Right cardiac atrium (tissue), 5 donors: ENCODE data around the gene ADAMTSL1. TPM values are rescaled to one million over a fixed set of nuclear protein-coding genes. Genes with fewer than 3 reads are reported as not detected.
A peak's percentile ranks its signal among the peaks of the same experiment; 100 is the strongest.

Experiments used
- ATAC-seq, 2 donors: fragments of 200-7000 bp; cut with Tn5 transposase; one replicate each; pipeline versions ENCODE4 v1.8.0 to v1.9.1; 2020; ENCODE audit warnings: moderate library complexity in 2 of 2, mild to moderate bottlenecking in 1 of 2
- DNase-seq, 3 donors: peaks; one replicate each; pipeline ENCODE4 v3.0.0-alpha.2; 2020
- H3K27ac ChIP-seq: one replicate; pipeline ENCODE4 v1.5.1; 2013; ENCODE audit warnings: mild to moderate bottlenecking, low read length, control low read depth, moderate library complexity
- H3K27me3 ChIP-seq: one replicate; pipeline ENCODE4 v1.6.1; 2013; ENCODE audit not compliant: control insufficient read depth, insufficient read depth
- H3K4me1 ChIP-seq: one replicate; pipeline ENCODE4 v1.6.1; 2013; ENCODE audit warnings: low read length; ENCODE audit not compliant: control insufficient read depth, insufficient read depth
- H3K4me3 ChIP-seq: one replicate; pipeline ENCODE4 v1.5.1; 2013; ENCODE audit warnings: low read length, control low read depth
- H3K9me3 ChIP-seq: one replicate; pipeline ENCODE4 v1.6.1; 2013; ENCODE audit warnings: low read length; ENCODE audit not compliant: control insufficient read depth
- WGBS: extraction: QIAGEN DNeasy Blood & Tissue Kit; methylation state at CpG from one replicate; pipeline ENCODE4 v1.1.7; 2013; 5-methylcytosine and 5-hydroxymethylcytosine counted together
- intact Hi-C, 4 donors: fragments of 100-400 bp; cut with DNase I; formaldehyde crosslinking; loops; one replicate each; pipeline versions ENCODE4 v1.11.0 to v1.14.0; 2022 to 2023
- polyA plus RNA-seq: library from polyadenylated mRNA; stranded (reverse); fragments of 200-250 nt; gene quantifications from one replicate; pipeline ENCODE4 v1.2.3, GENCODE V29; 2013
- total RNA-seq, 4 donors: library from RNA; stranded (reverse); fragmentation: NEBNext Ultra II Directional; extraction: Animal tissue kit (Norgen Biotek cat#: 25700); gene quantifications; one replicate each; pipeline ENCODE4 v1.2.1, GENCODE V29; 2021
- donor health status: healthy with polysubstance abuse.
- donor health status: DM: no; HTN: yes; CAD: no.
- donor health status: DM: no; HTN: no; CAD: no.
- donor health status: DM: no; HTN: yes; CAD: no; lungs with severe emphysema.
- donor health status: DM: yes; HTN: yes; CAD: no.

ADAMTSL1 gene
- total and polyA plus RNA-seq, 5 donors, result 1.2 to 5.0 (median 3.0) TPM

DNA sequence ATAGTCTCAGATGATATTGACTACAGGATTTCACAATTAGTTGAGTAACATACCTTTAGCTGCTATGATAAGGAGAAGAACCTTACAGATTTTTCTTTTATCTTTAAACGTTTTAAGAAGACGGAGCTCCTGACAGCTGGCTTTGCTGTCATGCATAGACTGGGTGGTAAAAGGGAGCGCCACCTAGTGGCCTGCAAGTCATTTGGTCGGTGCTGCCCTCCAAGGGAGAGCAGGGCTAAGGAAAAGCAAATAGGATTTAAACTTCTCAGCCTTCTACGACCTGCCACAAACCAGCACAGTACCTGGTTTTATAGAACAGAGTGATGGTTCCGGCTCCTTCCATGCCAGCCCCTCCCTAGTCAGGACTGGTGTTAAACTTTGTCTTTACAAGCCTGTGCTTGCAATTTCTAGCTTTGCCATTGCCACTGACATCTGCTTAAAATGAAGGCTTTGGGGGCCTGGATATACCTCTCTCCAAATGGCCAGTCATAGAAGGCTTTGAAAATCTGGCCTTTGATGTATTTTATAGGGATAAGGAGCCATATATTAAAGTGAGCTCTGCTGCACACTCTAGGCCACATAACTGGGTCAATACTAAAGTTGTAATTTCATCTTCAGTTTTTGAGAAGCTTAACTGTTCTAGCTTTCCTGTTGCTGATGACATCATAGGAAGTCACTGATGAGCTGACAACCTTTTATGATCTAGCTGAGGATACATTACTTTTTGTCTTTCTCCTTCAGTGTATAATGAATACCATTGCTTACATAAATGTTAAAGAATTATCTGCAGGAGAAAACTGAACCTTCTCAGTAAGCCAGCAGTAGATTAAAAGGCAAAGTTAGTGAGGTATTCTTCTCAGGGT is 31.1 kb upstream of the ADAMTSL1 start:
- H3K4me1 ChIP-seq, result peaks cover 1% of the 10 kb centered on the region
- DNase-seq (peak; percentile 71 to 83 (median 83)), ATAC-seq (peak; percentile 74 to 85)
- H3K27ac ChIP-seq, result no peak overlapping the region
- 12% methylated on average over 6 of the region's 6 CpGs for WGBS
- no peaks in the 10 kb centered on the region for H3K9me3 ChIP-seq
- no peaks in the 10 kb centered on the region for H3K27me3 ChIP-seq
- intact Hi-C loops, result loop anchor here in 3 of 4 donors (5.0 to 10.0 kb wide), 3 partner anchors 186 to 582 kb away; no protein-coding TSS in a partner anchor
- H3K4me3 ChIP-seq, result no peak overlapping the region

DNA sequence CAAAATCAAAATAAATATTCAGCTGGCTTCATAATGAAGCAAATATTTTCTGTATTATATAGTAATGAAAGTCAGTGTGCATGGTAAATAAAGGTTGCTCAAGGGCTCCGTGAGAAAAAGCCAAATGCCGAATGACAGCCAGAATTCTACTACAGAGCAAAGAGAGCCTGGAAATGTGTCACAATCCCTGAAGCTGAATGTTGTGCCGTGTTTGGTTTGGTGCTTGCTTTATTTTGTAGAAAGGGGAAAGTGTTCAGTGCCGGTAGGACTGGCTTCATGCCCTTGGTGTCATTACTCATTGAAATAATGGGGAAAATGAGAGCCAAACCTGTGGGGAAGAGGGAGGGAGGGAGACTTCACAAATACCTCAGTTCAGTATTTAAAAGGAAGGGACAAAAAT is 26.8 kb upstream of the ADAMTSL1 start:
- peak; percentile 50 to 71 for ATAC-seq
- DNase-seq, result peak in 2 of 3 donors; percentile 18 to 20
- peak overlapping the region; percentile 37 for H3K27ac ChIP-seq

DNA sequence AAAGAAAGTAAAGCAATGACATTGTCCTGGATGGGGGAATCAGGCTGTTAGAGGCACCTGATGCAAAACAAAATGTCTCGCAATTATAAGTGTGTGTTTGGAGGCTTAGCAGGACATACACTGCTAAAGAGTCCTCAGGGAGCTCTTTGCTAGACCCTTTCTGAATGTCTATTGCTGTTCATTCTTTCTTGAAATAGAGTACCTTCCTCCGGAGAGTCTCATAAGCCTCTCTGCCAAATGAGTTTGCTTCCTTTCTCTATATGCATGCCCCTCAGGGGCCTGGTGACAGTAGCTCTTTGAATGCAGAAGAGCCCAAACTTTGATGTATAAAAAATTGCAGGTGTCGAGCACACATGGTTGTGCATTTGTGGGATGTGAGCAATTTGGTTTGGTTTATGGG is 26.4 kb upstream of the ADAMTSL1 start:
- H3K4me3 ChIP-seq, result no peak overlapping the region
- ATAC-seq (no peak), DNase-seq (no peak)
- H3K27me3 ChIP-seq, result no peaks in the 10 kb centered on the region
- no peaks in the 10 kb centered on the region for H3K9me3 ChIP-seq
- no peak overlapping the region for H3K27ac ChIP-seq
- 75% methylated on average over 3 of the region's 3 CpGs for WGBS
- H3K4me1 ChIP-seq, result peaks cover 1% of the 10 kb centered on the region
- intact Hi-C loops, result loop anchor here in 3 of 4 donors (10.0 kb wide), 2 partner anchors 193 to 577 kb away; no protein-coding TSS in a partner anchor

More for the DNA sequence above, 26.8 kb upstream of the ADAMTSL1 start:
- intact Hi-C loops, result loop anchor here in 3 of 4 donors (10.0 kb wide), 2 partner anchors 192 to 578 kb away; no protein-coding TSS in a partner anchor
- H3K27me3 ChIP-seq, result no peaks in the 10 kb centered on the region
- peaks cover 1% of the 10 kb centered on the region for H3K4me1 ChIP-seq
- WGBS, result 48% methylated on average over 4 of the region's 4 CpGs
- H3K4me3 ChIP-seq, result no peak overlapping the region
- H3K9me3 ChIP-seq, result no peaks in the 10 kb centered on the region

DNA sequence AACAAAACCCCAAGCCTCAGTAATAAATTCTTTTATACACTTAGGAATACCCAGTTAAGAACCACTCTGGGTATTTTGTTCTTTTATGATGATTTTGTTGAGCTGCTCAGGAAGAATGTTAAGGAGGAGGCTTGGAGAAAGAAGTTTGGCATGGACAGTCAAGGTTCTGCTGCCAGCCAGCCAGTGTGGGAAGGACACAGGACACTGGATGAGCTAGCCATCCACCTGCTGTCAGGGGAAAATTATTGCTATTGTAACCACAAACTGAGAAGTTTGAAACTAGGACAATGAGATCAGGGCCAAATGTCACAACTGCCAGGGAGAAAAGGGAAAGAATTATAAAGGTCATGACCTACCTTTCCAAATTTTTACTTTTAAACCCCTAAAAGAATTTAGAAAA is 25.9 kb upstream of the ADAMTSL1 start:
- intact Hi-C loops, result loop anchor here in 3 of 4 donors (10.0 kb wide), 2 partner anchors 193 to 577 kb away; no protein-coding TSS in a partner anchor
- peaks cover 1% of the 10 kb centered on the region for H3K4me1 ChIP-seq
- H3K9me3 ChIP-seq, result no peaks in the 10 kb centered on the region
- H3K27ac ChIP-seq, result no peak overlapping the region
- H3K4me3 ChIP-seq, result no peak overlapping the region
- H3K27me3 ChIP-seq, result no peaks in the 10 kb centered on the region
- DNase-seq, result no peak
- no peak for ATAC-seq

DNA sequence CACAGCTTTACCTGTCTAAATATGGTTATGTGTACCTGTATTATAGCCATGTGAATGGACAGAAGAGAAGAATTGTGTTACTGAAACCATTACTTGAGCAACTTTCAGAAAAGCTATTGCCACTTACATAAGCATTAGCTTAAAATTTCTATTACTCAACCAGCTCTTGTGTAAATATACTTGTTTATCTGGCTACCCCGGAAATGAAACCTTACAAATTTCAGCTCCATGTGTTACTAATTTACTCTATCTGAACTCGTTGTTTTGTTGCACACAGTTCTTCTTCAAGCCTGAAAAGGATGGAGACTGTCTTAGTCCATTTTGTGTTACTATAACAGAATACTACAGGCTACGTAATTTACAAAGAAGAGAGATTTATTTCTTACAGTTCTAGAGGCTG is 22.5 kb upstream of the ADAMTSL1 start:
- Histone ChIP-seq H3K27me3 (no peaks in the 10 kb centered on the region), H3K9me3 (no peaks in the 10 kb centered on the region), H3K4me1 (peaks cover 1% of the 10 kb centered on the region), H3K27ac (no peak overlapping the region), H3K4me3 (no peak overlapping the region)
- 67% methylated on average over 3 of the region's 3 CpGs for WGBS
- intact Hi-C loops, result no loop called here
- no peak for ATAC-seq
- no peak for DNase-seq

DNA sequence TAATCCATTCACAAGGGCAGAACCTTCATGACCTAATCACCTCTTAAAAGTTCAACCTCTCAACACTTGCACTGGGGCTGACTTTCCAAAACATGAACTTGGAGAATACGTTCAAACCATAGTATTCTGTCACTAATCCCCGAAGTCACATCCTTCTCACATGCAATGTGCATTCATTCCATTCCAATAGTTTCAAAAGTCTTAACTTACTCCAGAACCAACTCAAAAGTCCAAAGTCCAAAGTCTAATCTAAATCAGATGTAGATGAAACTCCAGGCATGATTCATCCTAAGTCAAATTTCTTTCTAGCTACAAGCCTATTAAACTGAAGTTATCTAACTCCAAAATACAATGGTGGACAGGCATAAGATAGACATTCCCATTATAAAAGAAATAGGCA is 21.7 kb upstream of the ADAMTSL1 start:
- Histone ChIP-seq H3K27me3 (no peaks in the 10 kb centered on the region), H3K27ac (no peak overlapping the region), H3K4me3 (no peak overlapping the region), H3K9me3 (no peaks in the 10 kb centered on the region), H3K4me1 (no peaks in the 10 kb centered on the region)
- intact Hi-C loops, result no loop called here
- DNase-seq (no peak), ATAC-seq (no peak)
- WGBS, result 96% methylated on average over 2 of the region's 2 CpGs

DNA sequence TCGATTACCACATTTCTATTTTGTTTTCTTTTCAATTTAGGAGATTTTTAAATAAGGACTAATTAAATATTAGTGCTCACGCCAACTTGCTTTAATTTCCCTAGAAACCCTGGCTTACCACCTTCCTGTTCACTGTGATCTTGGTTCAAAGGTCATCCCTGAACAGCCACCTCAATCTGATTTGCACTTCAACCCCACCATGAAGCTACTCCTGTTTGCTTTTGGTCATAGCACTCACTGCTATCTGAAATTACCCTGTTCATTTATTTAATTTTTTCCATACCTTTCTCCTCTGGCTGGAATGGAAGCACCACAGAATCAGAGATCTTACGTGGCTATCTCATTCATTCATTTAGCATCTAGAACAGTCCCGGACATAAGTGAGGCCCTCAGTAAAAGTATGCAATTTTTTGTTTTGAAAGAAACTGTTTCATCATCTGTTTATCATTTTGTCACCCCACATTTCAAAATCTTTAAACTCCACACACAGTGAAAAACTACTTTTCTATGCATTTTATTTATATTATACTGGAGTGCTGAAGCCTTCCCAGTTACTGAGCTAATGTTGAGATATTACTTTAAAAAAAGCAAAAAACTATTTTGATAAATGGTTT is 17.2 kb upstream of the ADAMTSL1 start:
- no peaks in the 10 kb centered on the region for H3K27me3 ChIP-seq
- WGBS, result 94% methylated on average over 4 of the region's 4 CpGs
- ATAC-seq (no peak), DNase-seq (no peak)
- intact Hi-C loops, result no loop called here
- no peak overlapping the region for H3K4me3 ChIP-seq
- H3K4me1 ChIP-seq, result no peaks in the 10 kb centered on the region
- no peaks in the 10 kb centered on the region for H3K9me3 ChIP-seq
- H3K27ac ChIP-seq, result no peak overlapping the region

DNA sequence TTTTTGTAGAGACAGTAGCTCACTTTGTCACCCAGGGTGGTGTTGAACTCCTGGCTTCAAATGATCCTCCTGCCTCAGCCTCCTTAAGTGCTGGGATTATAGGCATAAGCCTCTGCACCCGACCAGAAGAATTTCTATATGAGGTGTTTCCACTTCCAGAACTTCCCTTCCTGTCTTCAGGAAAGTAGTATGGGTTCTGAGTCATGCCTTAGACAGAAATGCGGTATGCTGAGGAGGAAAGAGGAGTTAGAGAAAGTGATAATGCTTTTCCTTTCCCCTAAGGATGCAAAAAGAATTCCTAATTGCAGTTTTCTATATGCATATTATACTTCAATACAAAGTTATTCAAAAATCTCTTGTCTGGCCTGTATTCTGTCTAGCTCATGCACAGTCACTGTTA is 16.4 kb upstream of the ADAMTSL1 start:
- intact Hi-C loops, result no loop called here
- 70% methylated on average over 2 of the region's 2 CpGs for WGBS
- DNase-seq, result no peak
- H3K4me3 ChIP-seq, result no peak overlapping the region
- no peaks in the 10 kb centered on the region for H3K4me1 ChIP-seq
- no peak for ATAC-seq
- no peaks in the 10 kb centered on the region for H3K9me3 ChIP-seq
- H3K27ac ChIP-seq, result no peak overlapping the region
- no peaks in the 10 kb centered on the region for H3K27me3 ChIP-seq

DNA sequence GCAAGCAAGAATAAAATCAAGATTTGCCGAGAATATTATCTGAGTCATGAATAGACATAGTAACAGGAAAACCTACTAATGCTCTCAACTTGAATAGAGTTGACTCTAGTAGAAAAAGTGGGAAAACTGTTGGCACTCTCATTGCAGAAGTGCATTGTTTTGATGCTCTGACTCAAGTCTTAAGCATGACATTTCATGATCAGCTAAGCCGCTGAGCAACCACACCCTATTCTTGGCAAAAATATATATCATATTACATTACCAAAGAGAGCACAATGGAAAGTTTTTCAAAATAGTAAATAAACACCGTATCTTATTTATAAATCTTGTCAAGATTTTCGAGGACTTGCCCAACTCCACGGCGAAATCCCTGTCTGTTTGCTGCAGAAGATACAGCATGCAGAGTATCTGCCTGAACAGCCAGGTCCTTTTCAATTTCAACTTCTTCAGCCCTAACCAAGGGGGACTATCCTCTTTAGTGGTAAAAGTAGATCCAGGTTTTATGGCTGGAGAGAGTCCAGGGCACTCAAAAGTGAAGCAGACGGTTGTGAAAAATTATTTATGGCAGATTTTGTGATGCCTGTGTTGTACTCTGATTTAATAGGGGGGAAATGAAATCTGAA is 13.9 kb upstream of the ADAMTSL1 start:
- Histone ChIP-seq H3K4me1 (no peaks in the 10 kb centered on the region), H3K27me3 (no peaks in the 10 kb centered on the region), H3K9me3 (no peaks in the 10 kb centered on the region), H3K4me3 (no peak overlapping the region), H3K27ac (no peak overlapping the region)
- DNase-seq, result no peak
- intact Hi-C loops, result no loop called here
- ATAC-seq, result no peak
- 78% methylated on average over 7 of the region's 7 CpGs for WGBS

DNA sequence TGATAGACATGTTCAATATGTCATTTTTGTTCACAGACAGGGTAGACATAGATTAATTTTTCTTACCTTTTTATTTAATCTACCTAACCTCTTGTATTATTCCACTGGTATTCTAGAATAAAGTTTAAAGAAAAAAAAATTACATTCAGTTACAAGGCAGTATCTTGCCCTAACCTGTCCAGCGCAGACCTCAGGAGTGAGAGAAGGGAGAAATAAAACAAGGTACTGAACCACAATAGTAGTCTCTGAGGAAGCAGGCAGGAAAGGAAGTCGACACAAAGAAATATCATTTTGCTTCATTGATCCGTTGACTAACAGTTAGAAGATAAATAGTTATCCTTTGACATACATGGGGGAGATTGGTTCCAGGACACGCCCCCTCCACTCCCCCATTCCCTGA is 12.5 kb upstream of the ADAMTSL1 start:
- H3K4me3 ChIP-seq, result no peak overlapping the region
- H3K9me3 ChIP-seq, result no peaks in the 10 kb centered on the region
- DNase-seq (no peak), ATAC-seq (no peak)
- H3K27me3 ChIP-seq, result no peaks in the 10 kb centered on the region
- intact Hi-C loops, result no loop called here
- H3K27ac ChIP-seq, result no peak overlapping the region
- no peaks in the 10 kb centered on the region for H3K4me1 ChIP-seq
- 83% methylated on average over 4 of the region's 4 CpGs for WGBS

DNA sequence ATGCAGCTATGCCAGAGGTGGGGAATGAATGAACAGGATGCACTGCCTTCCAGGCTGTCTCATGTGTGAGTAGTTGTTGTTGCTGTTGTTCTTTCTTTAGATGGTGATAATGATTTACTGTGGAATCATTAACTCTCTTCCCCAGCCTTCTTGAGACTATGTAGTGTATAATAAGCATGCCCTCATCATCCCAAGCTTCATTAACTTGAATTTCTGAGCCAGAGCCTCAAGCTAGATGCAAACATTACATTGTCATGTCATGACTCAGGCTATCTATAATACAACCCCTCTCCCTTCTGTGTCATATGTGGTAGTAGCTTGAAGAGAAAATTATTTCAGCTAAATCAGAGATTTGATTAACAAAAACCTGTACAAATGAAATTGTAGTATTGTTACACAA is 10.0 kb upstream of the ADAMTSL1 start:
- Histone ChIP-seq H3K9me3 (no peaks in the 10 kb centered on the region), H3K4me3 (no peak overlapping the region), H3K4me1 (no peaks in the 10 kb centered on the region), H3K27me3 (no peaks in the 10 kb centered on the region), H3K27ac (no peak overlapping the region)
- ATAC-seq (no peak), DNase-seq (no peak)
- intact Hi-C loops, result no loop called here
